SJCRH30 (cell line): ENCODE measurements around the gene IER2. TPM values are rescaled to one million over a fixed set of nuclear protein-coding genes. Genes with fewer than 3 reads are reported as not detected.
"Not testable (repeated sequence)": the region's sequence is repeated elsewhere in the genome, so short reads cannot be mapped to it uniquely, and the experiment has no call there.

Source experiments
- DNase-seq, 2 experiments: peaks; one replicate each; pipeline ENCODE4 v3.0.0-alpha.2; 2015 to 2020
- H3K27ac ChIP-seq: fragments of 250-450 bp; sonication (Bioruptor Pico); 2 replicates; pipeline ENCODE4 v1.5.1; 2020; ENCODE audit warnings: mild to moderate bottlenecking, moderate library complexity
- H3K27me3 ChIP-seq: fragments of 250-450 bp; sonication (Bioruptor Pico); 2 replicates; pipeline ENCODE4 v1.5.1; 2020; ENCODE audit warnings: mild to moderate bottlenecking, moderate library complexity
- H3K36me3 ChIP-seq: fragments of 250-450 bp; sonication (Bioruptor Pico); 2 replicates; pipeline ENCODE4 v1.5.1; 2020; ENCODE audit warnings: mild to moderate bottlenecking, moderate library complexity
- H3K4me1 ChIP-seq: fragments of 250-450 bp; sonication (Bioruptor Pico); 2 replicates; pipeline ENCODE4 v1.5.1; 2020; ENCODE audit warnings: mild to moderate bottlenecking, moderate library complexity
- H3K4me3 ChIP-seq: fragments of 250-450 bp; sonication (Bioruptor Pico); 2 replicates; pipeline ENCODE4 v1.5.1; 2020; ENCODE audit warnings: mild to moderate bottlenecking, moderate library complexity
- H3K9me3 ChIP-seq: fragments of 250-450 bp; sonication (Bioruptor Pico); replicated peaks from 2 replicates; pipeline ENCODE4 v1.5.1; 2020; ENCODE audit warnings: mild to moderate bottlenecking, moderate library complexity
- total RNA-seq: library from RNA; depleted of rRNA; stranded (reverse); fragments of >200 nt; shearing (Covaris generic); gene quantifications from 2 replicates; pipeline ENCODE4 v1.2.3, GENCODE V29; 2014; rRNA removed

IER2 gene
- total RNA-seq, 1 experiment from 2014 or later: 31.7 TPM

DNA sequence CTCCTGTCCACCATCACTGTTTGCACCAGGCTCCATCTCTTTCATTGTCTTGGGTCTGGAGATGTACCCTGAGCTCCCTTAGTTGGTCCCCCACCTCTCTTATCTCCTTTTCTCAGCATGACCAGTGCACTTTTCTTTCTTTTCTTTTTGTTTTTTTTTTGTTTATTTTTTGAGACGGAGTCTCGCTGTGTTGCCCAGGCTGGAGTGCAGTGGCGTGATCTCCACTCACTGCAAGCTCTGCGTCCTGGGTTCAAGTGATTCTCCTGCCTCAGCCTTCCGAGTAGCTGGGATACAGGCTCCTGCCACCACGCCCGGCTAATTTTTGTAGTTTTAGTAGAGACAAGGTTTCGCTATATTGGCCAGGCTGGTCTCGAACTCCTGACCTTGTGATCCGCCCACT is 28.1 kb downstream of the IER2 start:
- DNase-seq, H3K27ac ChIP-seq, H3K9me3 ChIP-seq, H3K4me3 ChIP-seq, H3K27me3 ChIP-seq, H3K36me3 ChIP-seq: not testable (repeated sequence)
- peaks cover 20% of the 10 kb centered on the region for H3K4me1 ChIP-seq

DNA sequence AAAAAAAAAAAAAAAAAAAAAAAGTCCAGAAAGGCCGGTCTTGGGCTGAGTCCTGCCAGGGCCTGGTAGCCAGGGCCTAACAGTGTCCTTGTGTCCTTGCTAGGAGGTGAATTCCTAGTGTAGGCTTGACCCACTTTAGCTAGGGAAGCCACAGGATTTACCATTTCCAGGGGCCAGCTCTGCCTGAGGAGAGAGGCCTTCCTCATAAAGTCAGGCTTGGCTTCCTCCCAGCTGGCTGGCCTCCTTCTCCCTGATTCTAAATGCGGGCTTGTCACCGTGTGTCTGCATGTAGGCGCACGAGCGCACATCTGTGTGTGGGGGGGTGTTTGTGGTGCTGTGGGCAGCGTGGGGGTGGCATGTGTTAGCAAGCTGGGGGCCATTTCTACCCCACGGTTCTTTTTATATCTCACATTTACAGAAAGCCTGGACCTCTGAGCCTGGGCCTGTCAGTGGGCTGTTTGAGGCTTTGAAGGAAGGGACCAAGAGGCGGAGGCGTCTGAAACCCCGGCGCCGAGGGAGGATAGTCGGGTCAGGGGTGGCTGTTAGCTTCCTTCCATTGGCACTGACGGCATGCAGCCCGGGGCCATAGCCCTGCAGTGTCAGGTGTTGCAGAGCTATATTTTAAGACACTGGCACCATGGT is 31.7 kb downstream of the IER2 start:
- H3K4me3 ChIP-seq: peak overlapping the region; percentile 18
- H3K36me3 ChIP-seq: no peaks in the 10 kb centered on the region
- no peaks in the 10 kb centered on the region for H3K27me3 ChIP-seq
- H3K9me3 ChIP-seq: no peaks in the 10 kb centered on the region
- peak; percentile 71 to 80 for DNase-seq
- no peak overlapping the region for H3K27ac ChIP-seq
- peaks cover 15% of the 10 kb centered on the region for H3K4me1 ChIP-seq

DNA sequence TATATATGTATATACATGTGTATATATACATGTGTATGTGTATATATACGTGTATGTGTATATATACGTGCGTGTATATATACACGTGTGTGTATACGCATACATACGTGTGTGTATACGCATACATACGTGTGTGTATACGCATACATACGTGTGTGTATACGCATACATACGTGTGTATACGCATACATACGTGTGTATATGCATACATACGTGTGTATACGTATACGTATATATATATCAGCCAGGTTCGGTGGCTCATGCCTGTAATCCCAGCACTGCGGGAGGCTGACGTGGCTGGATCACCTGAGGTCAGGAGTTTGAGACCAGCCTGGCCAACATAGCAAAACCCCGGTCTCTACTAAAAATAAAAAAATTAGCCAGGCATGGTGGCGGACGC is 34.7 kb downstream of the IER2 start:
- DNase-seq, H3K36me3 ChIP-seq, H3K9me3 ChIP-seq, H3K4me3 ChIP-seq, H3K27ac ChIP-seq, H3K27me3 ChIP-seq: not testable (repeated sequence)
- H3K4me1 ChIP-seq: peaks cover 15% of the 10 kb centered on the region

DNA sequence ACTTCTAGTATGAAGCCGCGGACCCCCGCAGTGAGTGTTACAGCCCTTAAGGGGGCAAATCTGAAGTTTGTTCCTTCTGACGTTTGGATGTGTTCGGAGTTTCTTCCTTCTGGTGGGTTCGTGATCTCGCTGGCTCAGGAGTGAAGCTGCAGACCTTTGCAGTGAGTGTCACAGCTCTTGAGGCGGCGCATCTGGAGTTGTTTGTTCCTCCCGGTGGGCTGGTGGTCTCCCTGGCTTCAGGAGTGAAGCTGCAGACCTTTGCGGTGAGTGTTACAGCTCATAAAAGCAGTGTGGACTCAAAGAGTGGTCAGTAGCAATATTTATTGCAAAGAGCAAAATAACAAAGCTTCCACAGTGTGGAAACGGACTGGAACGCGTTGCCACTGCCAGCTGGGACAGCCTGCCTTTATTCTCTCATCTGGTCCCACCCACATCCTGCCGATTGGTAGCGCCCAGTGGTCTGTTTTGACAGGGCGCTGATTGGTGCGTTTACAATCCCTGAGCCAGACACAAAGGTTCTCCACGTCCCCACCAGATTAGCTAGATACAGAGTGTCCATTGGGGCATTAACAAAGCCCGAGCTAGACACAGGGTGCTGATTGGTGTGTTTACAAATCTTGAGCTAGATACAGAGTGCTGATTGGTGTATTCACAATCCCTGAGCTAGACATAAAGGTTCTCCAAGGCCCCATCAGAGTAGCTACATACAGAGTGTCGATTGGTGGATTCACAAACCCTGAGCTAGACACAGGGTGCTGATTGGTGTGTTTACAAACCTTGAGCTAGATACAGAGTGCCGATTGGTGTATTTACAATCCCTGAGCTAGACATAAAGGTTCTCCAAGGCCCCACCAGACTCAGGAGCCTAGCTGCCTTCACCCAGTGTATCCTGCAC is 35.8 kb downstream of the IER2 start:
- DNase-seq, H3K27ac ChIP-seq, H3K9me3 ChIP-seq, H3K36me3 ChIP-seq, H3K27me3 ChIP-seq, H3K4me3 ChIP-seq: not testable (repeated sequence)
- peaks cover 15% of the 10 kb centered on the region for H3K4me1 ChIP-seq

DNA sequence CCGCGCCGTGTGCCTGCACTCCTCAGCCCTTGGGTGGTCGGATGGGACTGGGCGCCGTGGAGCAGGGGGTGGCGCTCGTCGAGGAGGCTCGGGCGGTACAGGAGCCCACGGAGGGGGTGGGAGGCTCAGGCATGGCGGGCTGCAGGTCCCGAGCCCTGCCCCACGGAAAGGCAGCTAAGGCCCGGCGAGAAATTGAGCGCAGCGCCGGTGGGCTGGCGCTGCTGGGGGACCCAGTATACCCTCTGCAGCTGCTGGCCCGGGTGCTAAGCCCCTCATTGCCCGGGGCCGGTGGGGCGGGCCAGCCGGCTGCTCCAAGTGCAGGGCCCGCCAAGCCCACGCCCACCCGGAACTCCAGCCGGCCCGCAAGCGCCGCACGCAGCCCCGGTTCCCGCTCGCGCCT is 36.5 kb downstream of the IER2 start:
- H3K27me3 ChIP-seq, H3K4me3 ChIP-seq, H3K9me3 ChIP-seq, H3K36me3 ChIP-seq, DNase-seq, H3K27ac ChIP-seq, H3K4me1 ChIP-seq: not testable (repeated sequence)

DNA sequence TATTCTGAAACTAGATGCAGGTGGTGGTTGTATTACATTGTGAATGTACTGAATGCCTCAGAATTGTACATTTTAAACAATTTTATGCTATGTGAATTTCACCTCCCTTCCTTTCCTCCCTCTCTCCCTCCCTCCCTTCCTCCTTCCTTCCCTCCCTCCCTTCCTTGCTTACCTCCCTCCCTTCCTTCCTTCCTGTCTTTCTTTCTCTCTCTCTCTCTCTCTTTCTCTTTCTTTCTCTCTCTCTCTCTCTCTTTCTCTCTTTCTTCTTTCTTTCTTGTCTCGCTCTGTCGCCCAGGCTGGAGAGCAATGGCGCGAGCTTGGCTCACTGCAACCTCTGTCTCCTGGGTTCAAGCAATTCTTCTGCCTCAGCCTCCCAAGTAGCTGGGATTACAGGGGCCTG is 37.2 kb downstream of the IER2 start:
- Histone ChIP-seq H3K27ac (no peak overlapping the region), H3K36me3 (no peaks in the 10 kb centered on the region), H3K4me1 (peaks cover 4% of the 10 kb centered on the region; the same call in 1 of the 2 replicates), H3K27me3 (no peaks in the 10 kb centered on the region; the same call in 1 of the 2 replicates), H3K9me3 (no peaks in the 10 kb centered on the region), H3K4me3 (no peak overlapping the region)
- no peak for DNase-seq

DNA sequence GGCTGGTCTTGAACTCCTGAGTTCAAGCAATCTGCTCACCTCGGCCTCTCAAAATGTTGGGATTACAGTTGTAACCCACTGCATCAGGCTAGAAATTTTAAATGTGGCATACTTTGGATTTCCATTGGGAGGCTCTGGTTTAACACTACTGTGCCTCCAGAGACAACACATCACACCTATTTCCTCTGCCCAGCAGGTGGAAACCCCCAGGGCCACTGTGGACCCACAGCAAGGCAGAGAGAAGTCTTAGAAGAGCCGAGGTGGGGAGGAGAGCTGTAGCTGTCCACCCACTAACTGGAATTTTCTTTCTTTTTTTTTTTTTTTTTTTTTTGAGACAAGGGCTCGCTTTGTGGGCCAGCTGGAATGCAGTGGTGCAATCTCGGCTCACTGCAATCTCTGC is 39.4 kb downstream of the IER2 start:
- Histone ChIP-seq H3K27ac (no peak overlapping the region), H3K4me3 (no peak overlapping the region), H3K36me3 (no peaks in the 10 kb centered on the region), H3K27me3 (no peaks in the 10 kb centered on the region; the same call in 1 of the 2 replicates), H3K4me1 (no peaks in the 10 kb centered on the region), H3K9me3 (no peaks in the 10 kb centered on the region)
- DNase-seq: no peak

DNA sequence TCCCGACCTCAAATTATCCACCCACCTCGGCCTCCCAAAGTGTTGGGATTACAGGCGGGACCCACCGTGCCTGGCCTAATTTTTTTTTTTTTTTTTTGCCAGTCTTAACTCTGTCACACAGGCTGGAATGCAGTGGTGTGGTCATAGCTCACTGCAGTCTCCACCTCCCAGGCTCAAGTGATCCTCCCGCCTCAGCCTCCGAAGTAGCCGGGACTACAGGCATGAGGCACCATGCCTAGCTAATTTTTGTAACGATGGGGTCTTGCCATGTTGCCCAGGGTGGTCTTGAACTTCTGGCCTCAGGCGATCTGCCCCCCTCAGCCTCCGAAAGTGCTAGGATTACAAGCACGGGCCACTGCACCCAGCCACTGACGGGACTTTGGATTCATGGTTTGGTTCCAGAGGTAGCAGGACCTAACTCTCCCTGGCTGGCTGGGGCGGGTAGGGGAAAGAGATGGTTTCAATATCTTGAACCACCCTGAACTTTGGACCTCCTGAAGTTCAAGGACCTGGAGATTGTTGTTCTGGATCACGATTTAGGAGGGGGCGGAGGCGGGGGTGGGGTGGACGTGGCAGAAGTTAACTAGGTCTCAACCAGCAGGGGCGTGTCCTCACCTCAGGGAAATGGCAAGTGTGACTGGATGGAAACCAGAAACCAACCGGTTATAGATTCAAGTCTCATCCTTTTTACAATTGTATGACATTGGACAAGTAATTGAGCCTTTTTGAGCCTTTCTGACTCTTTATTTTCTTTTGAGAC is 40.8 kb downstream of the IER2 start:
- no peak for DNase-seq
- Histone ChIP-seq H3K27me3 (no peaks in the 10 kb centered on the region; the same call in 1 of the 2 replicates), H3K9me3 (no peaks in the 10 kb centered on the region), H3K27ac (no peak overlapping the region), H3K4me3 (no peak overlapping the region), H3K36me3 (no peaks in the 10 kb centered on the region), H3K4me1 (no peaks in the 10 kb centered on the region)

DNA sequence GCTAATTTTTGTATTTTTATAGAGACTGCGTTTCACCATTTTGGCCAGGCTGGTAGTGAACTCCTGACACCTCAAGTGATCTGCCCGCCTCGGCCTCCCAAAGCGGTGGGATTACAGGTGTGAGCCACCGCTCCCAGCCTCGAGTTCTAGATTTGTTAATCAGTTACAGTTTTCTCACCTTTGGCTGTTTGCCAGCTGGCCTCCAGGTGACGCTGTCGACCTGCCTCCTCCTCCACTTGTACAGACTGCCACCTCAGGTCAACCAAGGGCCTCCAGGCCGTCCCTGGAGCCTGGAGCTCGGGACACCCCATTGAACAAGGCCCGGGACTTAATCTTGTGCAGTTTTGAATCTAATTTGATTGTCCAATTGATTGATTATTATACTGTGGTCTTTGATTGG is 45.5 kb downstream of the IER2 start:
- Histone ChIP-seq H3K4me1 (no peaks in the 10 kb centered on the region), H3K9me3 (no peaks in the 10 kb centered on the region), H3K36me3 (no peaks in the 10 kb centered on the region), H3K27ac (no peak overlapping the region), H3K4me3 (no peak overlapping the region), H3K27me3 (no peaks in the 10 kb centered on the region)
- no peak for DNase-seq

DNA sequence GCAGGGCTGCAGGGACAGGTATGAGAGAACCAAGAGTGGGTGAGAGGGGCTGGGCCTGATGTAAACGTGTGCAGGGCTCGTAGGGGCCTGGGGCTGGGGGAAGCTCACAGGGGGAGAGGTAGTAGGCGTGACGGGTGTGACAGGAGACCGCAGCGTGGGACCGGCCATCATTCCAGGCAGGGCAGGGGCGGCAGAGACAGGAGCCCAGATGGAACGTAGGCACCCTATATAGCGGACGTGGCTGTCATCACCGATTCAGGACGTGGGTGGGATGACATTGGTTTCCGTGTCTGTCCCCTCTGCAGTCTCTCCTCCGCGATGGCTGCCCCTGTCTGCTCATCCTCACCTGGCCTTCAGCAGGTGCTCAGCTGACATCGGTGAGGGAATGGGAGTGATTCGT is 48.4 kb downstream of the IER2 start:
- H3K27ac ChIP-seq: no peak overlapping the region
- no peaks in the 10 kb centered on the region for H3K36me3 ChIP-seq
- H3K4me3 ChIP-seq: no peak overlapping the region
- no peaks in the 10 kb centered on the region for H3K4me1 ChIP-seq
- no peak for DNase-seq
- peaks cover 5% of the 10 kb centered on the region; the same call in 1 of the 2 replicates for H3K27me3 ChIP-seq
- no peaks in the 10 kb centered on the region for H3K9me3 ChIP-seq

DNA sequence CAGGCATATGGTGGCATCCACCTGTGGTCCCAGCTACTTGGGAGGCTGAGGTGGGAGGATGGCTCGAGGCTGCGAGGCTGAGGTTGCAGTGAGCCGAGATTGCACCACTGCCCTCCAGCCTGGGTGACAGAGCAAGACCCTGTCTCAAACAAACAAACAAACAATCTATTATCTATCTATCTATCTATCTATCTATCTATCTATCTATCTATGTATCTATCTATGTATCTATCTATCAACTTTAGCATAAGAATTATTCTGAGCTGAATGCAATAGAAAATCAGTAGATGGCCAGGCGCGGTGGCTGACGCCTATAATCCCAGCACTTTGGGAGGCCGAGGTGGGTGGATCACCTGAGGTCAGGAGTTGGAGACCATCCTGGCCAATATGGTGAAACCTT is 51.9 kb downstream of the IER2 start:
- not testable (repeated sequence) for H3K27ac ChIP-seq, H3K4me1 ChIP-seq, DNase-seq, H3K36me3 ChIP-seq, H3K9me3 ChIP-seq, H3K4me3 ChIP-seq
- H3K27me3 ChIP-seq: peaks cover 13% of the 10 kb centered on the region

Other genes starting within 250 kb of the IER2 start
- 0.24 TPM in 1 of 2 replicates, not detected in the other for gene SYCE2, start 231.1 kb upstream of the IER2 start, total RNA-seq
- 65.8 and 77.3 TPM in 2 replicates for gene FARSA, start 216.7 kb upstream of the IER2 start, total RNA-seq
- 940 and 960 TPM in 2 replicates for gene CALR, start 211.8 kb upstream of the IER2 start, total RNA-seq
- gene RAD23A, start 204.5 kb upstream of the IER2 start, total RNA-seq: 129 and 131 TPM in 2 replicates
- 59.9 and 71.5 TPM in 2 replicates for gene GADD45GIP1, start 193.2 kb upstream of the IER2 start, total RNA-seq
- not detected in 2 replicates for gene DAND5, start 180.8 kb upstream of the IER2 start, total RNA-seq
- 20.2 and 22.4 TPM in 2 replicates for gene NFIX, start 154.9 kb upstream of the IER2 start, total RNA-seq
- 0.08 TPM in 1 of 2 replicates, not detected in the other for gene LYL1, start 47.6 kb upstream of the IER2 start, total RNA-seq
- 54.1 and 59.0 TPM in 2 replicates for gene TRMT1, start 33.7 kb upstream of the IER2 start, total RNA-seq
- gene NACC1, start 32.1 kb upstream of the IER2 start, total RNA-seq: 103 and 105 TPM in 2 replicates
- gene STX10, start within 50 bp of the IER2 start, total RNA-seq: 58.5 and 70.7 TPM in 2 replicates